SJSA1 (cell line): Measurements from ENCODE around the gene CD93. TPM values are rescaled to one million over a fixed set of nuclear protein-coding genes. Genes with fewer than 3 reads are reported as not detected.

ENCODE experiments used
- DNase-seq, 2 experiments: peaks; one replicate each; pipeline ENCODE4 v3.0.0-alpha.2; 2015 to 2020; ENCODE audit warnings: low spot score in 2 of 2, low read depth in 1 of 2
- H3K27ac ChIP-seq: fragments of 250-450 bp; sonication (Bioruptor Pico); 2 replicates; pipeline ENCODE4 v1.5.1; 2020; ENCODE audit warnings: mild to moderate bottlenecking, moderate library complexity
- H3K27me3 ChIP-seq: fragments of 250-450 bp; sonication (Bioruptor Pico); replicated peaks from 2 replicates; pipeline ENCODE4 v1.5.1; 2020; ENCODE audit warnings: mild to moderate bottlenecking, moderate library complexity
- H3K36me3 ChIP-seq: fragments of 250-450 bp; sonication (Bioruptor Pico); 2 replicates; pipeline ENCODE4 v1.5.1; 2020; ENCODE audit warnings: mild to moderate bottlenecking
- H3K4me1 ChIP-seq: fragments of 250-450 bp; sonication (Bioruptor Pico); replicated peaks from 2 replicates; pipeline ENCODE4 v1.6.1; 2021; ENCODE audit warnings: mild to moderate bottlenecking
- H3K4me3 ChIP-seq: fragments of 250-450 bp; sonication (Bioruptor Pico); 2 replicates; pipeline ENCODE4 v1.5.1; 2020; ENCODE audit warnings: mild to moderate bottlenecking
- H3K9me3 ChIP-seq: fragments of 250-450 bp; sonication (Bioruptor Pico); replicated peaks from 2 replicates; pipeline ENCODE4 v1.5.1; 2020; ENCODE audit warnings: mild to moderate bottlenecking
- total RNA-seq: library from RNA; depleted of rRNA; stranded (reverse); fragments of >200 nt; shearing (Covaris generic); gene quantifications from 2 replicates; pipeline ENCODE4 v1.2.3, GENCODE V29; 2014

The CD93 gene
- total RNA-seq, 1 experiment from 2014 or later = not detected

- DNase-seq = no peak
- Histone ChIP-seq H3K27me3 (no peaks in the 10 kb centered on the region), H3K4me3 (no peak overlapping the region), H3K36me3 (no peaks in the 10 kb centered on the region), H3K4me1 (no peaks in the 10 kb centered on the region), H3K27ac (no peak overlapping the region), H3K9me3 (no peaks in the 10 kb centered on the region)
Observed at GRCh38 chr20:23125159-23125558, 39.0 kb upstream of the CD93 start.

GRCh38 chr20:23123886-23124285 lies 37.8 kb upstream of the CD93 start:
- Histone ChIP-seq H3K9me3 (no peaks in the 10 kb centered on the region), H3K4me1 (no peaks in the 10 kb centered on the region), H3K4me3 (no peak overlapping the region), H3K36me3 (no peaks in the 10 kb centered on the region), H3K27ac (no peak overlapping the region), H3K27me3 (no peaks in the 10 kb centered on the region)
- DNase-seq = no peak

- no peak overlapping the region for H3K4me3 ChIP-seq
- H3K9me3 ChIP-seq = no peaks in the 10 kb centered on the region
- H3K36me3 ChIP-seq = no peaks in the 10 kb centered on the region
- H3K4me1 ChIP-seq = no peaks in the 10 kb centered on the region
- H3K27me3 ChIP-seq = no peaks in the 10 kb centered on the region
- H3K27ac ChIP-seq = no peak overlapping the region
- no peak for DNase-seq
Observed at GRCh38 chr20:23122796-23123655, 36.9 kb upstream of the CD93 start.

- H3K27me3 ChIP-seq = no peaks in the 10 kb centered on the region
- H3K4me1 ChIP-seq = no peaks in the 10 kb centered on the region
- H3K4me3 ChIP-seq = no peak overlapping the region
- H3K36me3 ChIP-seq = no peaks in the 10 kb centered on the region
- no peak overlapping the region for H3K27ac ChIP-seq
- no peak for DNase-seq
- no peaks in the 10 kb centered on the region for H3K9me3 ChIP-seq
Observed at GRCh38 chr20:23122321-23122720, 36.2 kb upstream of the CD93 start.

- H3K36me3 ChIP-seq = no peaks in the 10 kb centered on the region
- no peak for DNase-seq
- H3K4me3 ChIP-seq = no peak overlapping the region
- no peaks in the 10 kb centered on the region for H3K27me3 ChIP-seq
- H3K27ac ChIP-seq = no peak overlapping the region
- no peaks in the 10 kb centered on the region for H3K4me1 ChIP-seq
- no peaks in the 10 kb centered on the region for H3K9me3 ChIP-seq
Observed at GRCh38 chr20:23121751-23122320, 35.7 kb upstream of the CD93 start.

- H3K4me3 ChIP-seq = no peak overlapping the region
- no peaks in the 10 kb centered on the region for H3K27me3 ChIP-seq
- H3K9me3 ChIP-seq = no peaks in the 10 kb centered on the region
- no peaks in the 10 kb centered on the region for H3K4me1 ChIP-seq
- DNase-seq = no peak
- H3K36me3 ChIP-seq = no peaks in the 10 kb centered on the region
- no peak overlapping the region for H3K27ac ChIP-seq
Observed at GRCh38 chr20:23120936-23121750, 35.0 kb upstream of the CD93 start.

GRCh38 chr20:23120261-23120660 lies 34.1 kb upstream of the CD93 start:
- Histone ChIP-seq H3K9me3 (no peaks in the 10 kb centered on the region), H3K27ac (no peak overlapping the region), H3K36me3 (no peaks in the 10 kb centered on the region), H3K4me1 (no peaks in the 10 kb centered on the region), H3K4me3 (no peak overlapping the region), H3K27me3 (no peaks in the 10 kb centered on the region)
- no peak for DNase-seq

GRCh38 chr20:23119456-23120216 lies 33.5 kb upstream of the CD93 start:
- no peaks in the 10 kb centered on the region for H3K4me1 ChIP-seq
- no peaks in the 10 kb centered on the region for H3K36me3 ChIP-seq
- no peak overlapping the region for H3K4me3 ChIP-seq
- no peaks in the 10 kb centered on the region for H3K9me3 ChIP-seq
- no peak for DNase-seq
- H3K27me3 ChIP-seq = no peaks in the 10 kb centered on the region
- H3K27ac ChIP-seq = no peak overlapping the region

- Histone ChIP-seq H3K36me3 (no peaks in the 10 kb centered on the region), H3K27me3 (no peaks in the 10 kb centered on the region), H3K9me3 (no peaks in the 10 kb centered on the region), H3K4me3 (no peak overlapping the region), H3K4me1 (no peaks in the 10 kb centered on the region), H3K27ac (no peak overlapping the region)
- no peak for DNase-seq
Observed at GRCh38 chr20:23118766-23119165, 32.6 kb upstream of the CD93 start.

- H3K36me3 ChIP-seq = no peaks in the 10 kb centered on the region
- no peaks in the 10 kb centered on the region for H3K9me3 ChIP-seq
- no peaks in the 10 kb centered on the region for H3K27me3 ChIP-seq
- no peak overlapping the region for H3K27ac ChIP-seq
- no peaks in the 10 kb centered on the region for H3K4me1 ChIP-seq
- DNase-seq = no peak
- no peak overlapping the region for H3K4me3 ChIP-seq
Observed at GRCh38 chr20:23118144-23118543, 32.0 kb upstream of the CD93 start.

- Histone ChIP-seq H3K4me3 (no peak overlapping the region), H3K27me3 (no peaks in the 10 kb centered on the region), H3K27ac (no peak overlapping the region), H3K4me1 (no peaks in the 10 kb centered on the region), H3K9me3 (no peaks in the 10 kb centered on the region), H3K36me3 (no peaks in the 10 kb centered on the region)
- no peak for DNase-seq
Observed at GRCh38 chr20:23117738-23118137, 31.6 kb upstream of the CD93 start.

GRCh38 chr20:23116311-23117089 lies 30.4 kb upstream of the CD93 start:
- Histone ChIP-seq H3K9me3 (no peaks in the 10 kb centered on the region), H3K27ac (no peak overlapping the region)

GRCh38 chr20:23115822-23116221 lies 29.7 kb upstream of the CD93 start:
- H3K27me3 ChIP-seq = no peaks in the 10 kb centered on the region
- H3K9me3 ChIP-seq = no peaks in the 10 kb centered on the region
- H3K4me3 ChIP-seq = no peak overlapping the region
- no peak for DNase-seq
- H3K4me1 ChIP-seq = no peaks in the 10 kb centered on the region
- H3K27ac ChIP-seq = no peak overlapping the region
- H3K36me3 ChIP-seq = no peaks in the 10 kb centered on the region

More at GRCh38 chr20:23116311-23117089, 30.4 kb upstream of the CD93 start:
- no peaks in the 10 kb centered on the region for H3K27me3 ChIP-seq
- no peaks in the 10 kb centered on the region for H3K4me1 ChIP-seq
- H3K36me3 ChIP-seq = no peaks in the 10 kb centered on the region
- no peak for DNase-seq
- no peak overlapping the region for H3K4me3 ChIP-seq
